ENCODE data around the gene MYO1D. TPM values are rescaled to one million over a fixed set of nuclear protein-coding genes. Genes with fewer than 3 reads are reported as not detected.
"Not testable (repeated sequence)": the region's sequence is repeated elsewhere in the genome, so short reads cannot be mapped to it uniquely, and the experiment has no call there.

MYO1D gene
- total RNA-seq, 3 donors from 2014 or later: 166 to 495 (median 256) TPM

- no peaks in the 10 kb centered on the region for H3K4me1 ChIP-seq (ENCODE audit: low read depth)
- TF ChIP-seq CTCF (IDR thresholded peaks at IDR 0.05): no peak
- no peak overlapping the region for H3K4me3 ChIP-seq
- no peaks in the 10 kb centered on the region for H3K36me3 ChIP-seq (ENCODE audit: low read depth)
- no peak for ATAC-seq
- H3K9me3 ChIP-seq: no peaks in the 10 kb centered on the region
- intact Hi-C loops (cut with DNase I, micrococcal nuclease): no loop called here
- DNase-seq: no peak
Observed at GRCh38 chr17:32529604-32530003, 347.3 kb downstream of the MYO1D start.

GRCh38 chr17:32528825-32529224, 348.1 kb downstream of the MYO1D start:
- DNase-seq: no peak
- H3K4me3 ChIP-seq: no peak overlapping the region
- intact Hi-C loops (cut with DNase I, micrococcal nuclease): no loop called here
- no peaks in the 10 kb centered on the region for H3K9me3 ChIP-seq
- TF ChIP-seq CTCF (IDR thresholded peaks at IDR 0.05): no peak
- ATAC-seq: peak; percentile 25
- peaks cover 1% of the 10 kb centered on the region for H3K4me1 ChIP-seq (ENCODE audit: low read depth)
- H3K36me3 ChIP-seq (ENCODE audit: low read depth): no peaks in the 10 kb centered on the region

GRCh38 chr17:32527146-32527545, 349.8 kb downstream of the MYO1D start:
- H3K9me3 ChIP-seq: no peaks in the 10 kb centered on the region
- H3K4me1 ChIP-seq (ENCODE audit: low read depth): peaks cover 2% of the 10 kb centered on the region
- TF ChIP-seq CTCF (IDR thresholded peaks at IDR 0.05): no peak
- no peak overlapping the region for H3K4me3 ChIP-seq
- intact Hi-C loops (cut with DNase I, micrococcal nuclease): no loop called here
- no peaks in the 10 kb centered on the region for H3K36me3 ChIP-seq (ENCODE audit: low read depth)
- DNase-seq (no peak), ATAC-seq (no peak)

- Histone ChIP-seq H3K9me3 (no peaks in the 10 kb centered on the region), H3K4me1 (ENCODE audit: low read depth) (peaks cover 5% of the 10 kb centered on the region), H3K36me3 (ENCODE audit: low read depth) (no peaks in the 10 kb centered on the region), H3K4me3 (no peak overlapping the region)
- DNase-seq (no peak), ATAC-seq (no peak)
- TF ChIP-seq CTCF (IDR thresholded peaks at IDR 0.05): no peak
- intact Hi-C loops (cut with DNase I, micrococcal nuclease): no loop called here
Observed at GRCh38 chr17:32525122-32525521, 351.8 kb downstream of the MYO1D start.

- H3K4me1 ChIP-seq (ENCODE audit: low read depth): peaks cover 11% of the 10 kb centered on the region
- H3K9me3 ChIP-seq; H3K4me3 ChIP-seq; H3K36me3 ChIP-seq (ENCODE audit: low read depth); ATAC-seq; DNase-seq; intact Hi-C loops (cut with DNase I, micrococcal nuclease): not testable (repeated sequence)
Observed at GRCh38 chr17:32524553-32524880, 352.4 kb downstream of the MYO1D start.

GRCh38 chr17:32523827-32524552, 352.9 kb downstream of the MYO1D start:
- TF ChIP-seq CTCF (IDR thresholded peaks at IDR 0.05): no peak
- Histone ChIP-seq H3K9me3 (no peaks in the 10 kb centered on the region), H3K36me3 (ENCODE audit: low read depth) (no peaks in the 10 kb centered on the region), H3K4me3 (no peak overlapping the region), H3K4me1 (ENCODE audit: low read depth) (peaks cover 13% of the 10 kb centered on the region)
- ATAC-seq (peak; percentile 21), DNase-seq (no peak)
- intact Hi-C loops (cut with DNase I, micrococcal nuclease): no loop called here
